GM18517 (cell line): ENCODE data around the gene KIF16B.

Experiments
- ATAC-seq: cut with Tn5 transposase; IDR thresholded peaks from one replicate; pipeline ENCODE4 v1.9.1; 2021; ENCODE audit warnings: mild to moderate bottlenecking, moderate library complexity; ENCODE audit not compliant: unreplicated experiment

Gene KIF16B

GRCh38 chr20:16366529-16366928, 206.7 kb downstream of the KIF16B start:
- ATAC-seq: no peak

- no peak for ATAC-seq
These were observed 208.9 kb downstream of the KIF16B start for GRCh38 chr20:16364320-16364687.

- no peak for ATAC-seq
These were observed 209.5 kb downstream of the KIF16B start for GRCh38 chr20:16363506-16364319.

- ATAC-seq: no peak
These were observed 210.6 kb downstream of the KIF16B start for GRCh38 chr20:16362642-16363041.

GRCh38 chr20:16360668-16361067, 212.6 kb downstream of the KIF16B start:
- no peak for ATAC-seq

GRCh38 chr20:16353417-16353781, 219.8 kb downstream of the KIF16B start:
- no peak for ATAC-seq

- no peak for ATAC-seq
These were observed 220.4 kb downstream of the KIF16B start for GRCh38 chr20:16352751-16353416.

- no peak for ATAC-seq
These were observed 220.9 kb downstream of the KIF16B start for GRCh38 chr20:16352321-16352720.

- no peak for ATAC-seq
These were observed 221.8 kb downstream of the KIF16B start for GRCh38 chr20:16351415-16351814.

GRCh38 chr20:16350465-16350864, 222.8 kb downstream of the KIF16B start:
- no peak for ATAC-seq

- no peak for ATAC-seq
These were observed 223.6 kb downstream of the KIF16B start for GRCh38 chr20:16349523-16350260.

- no peak for ATAC-seq
These were observed 226.3 kb downstream of the KIF16B start for GRCh38 chr20:16346956-16347355.

GRCh38 chr20:16337707-16338106, 235.5 kb downstream of the KIF16B start:
- ATAC-seq: no peak

- ATAC-seq: no peak
These were observed 245.6 kb downstream of the KIF16B start for GRCh38 chr20:16327606-16328005.

- no peak for ATAC-seq
These were observed 252.0 kb downstream of the KIF16B start for GRCh38 chr20:16321291-16321690.

GRCh38 chr20:16317445-16318362, 255.5 kb downstream of the KIF16B start:
- ATAC-seq: no peak

- ATAC-seq: no peak
These were observed 256.7 kb downstream of the KIF16B start for GRCh38 chr20:16316513-16316912.

GRCh38 chr20:16314748-16315159, 258.5 kb downstream of the KIF16B start:
- no peak for ATAC-seq

GRCh38 chr20:16314320-16314719, 258.9 kb downstream of the KIF16B start:
- no peak for ATAC-seq

- no peak for ATAC-seq
These were observed 259.3 kb downstream of the KIF16B start for GRCh38 chr20:16313917-16314316.

GRCh38 chr20:16312998-16313397, 260.2 kb downstream of the KIF16B start:
- ATAC-seq: no peak
